Panc1 (cell line): Measurements from ENCODE around the gene MDC1. TPM values are rescaled to one million over a fixed set of nuclear protein-coding genes. Genes with fewer than 3 reads are reported as not detected.
A peak's percentile ranks its signal among the peaks of the same experiment; 100 is the strongest.

Experiments used
- ATAC-seq: fragments of 200-7000 bp; cut with Tn5 transposase; 2 replicates; pipeline ENCODE4 v1.9.1; 2020; ENCODE audit warnings: mild to moderate bottlenecking, moderate library complexity
- BruUV-seq: library from RNA; stranded (reverse); fragments of 400-500 nt; replicated peaks from 2 replicates; lab custom pipeline; 2021; lab: Mats Ljungman, UMichigan
- CTCF ChIA-PET: fragments of 300-600 bp; sonication (Branson Sonifier 250); formaldehyde crosslinking; loops from one replicate; lab custom pipeline; 2022; ENCODE audit warnings: antibody characterized with exemption; lab: Charles Lee
- POLR2A ChIA-PET: fragments of 300-600 bp; sonication (Branson Sonifier 250); formaldehyde crosslinking; loops from one replicate; lab custom pipeline; 2022; ENCODE audit warnings: antibody characterized with exemption; lab: Charles Lee
- DNase-seq: peaks from one replicate; pipeline ENCODE4 v3.0.0-alpha.2; 2010; ENCODE audit warnings: low read depth, low spot score
- H3K27ac ChIP-seq: 2 replicates; pipeline ENCODE4 v1.5.1; 2011; ENCODE audit warnings: mild to moderate bottlenecking, low read length, inconsistent platforms
- H3K27me3 ChIP-seq: fragments of 200-500 bp; sonication (Bioruptor generic); 2 replicates; pipeline ENCODE4 v1.6.0; 2014; ENCODE audit warnings: low read length, inconsistent platforms; ENCODE audit not compliant: control insufficient read depth, insufficient read depth
- H3K36me3 ChIP-seq: fragments of 200-500 bp; sonication (Bioruptor generic); 2 replicates; pipeline ENCODE4 v1.5.1; 2014; ENCODE audit warnings: inconsistent platforms, mild to moderate bottlenecking, low read length, moderate library complexity; ENCODE audit not compliant: control insufficient read depth, insufficient read depth
- H3K4me1 ChIP-seq: 2 replicates; pipeline ENCODE4 v1.5.1; 2011; ENCODE audit warnings: inconsistent platforms, mild to moderate bottlenecking, low read length, moderate library complexity; ENCODE audit not compliant: control insufficient read depth, insufficient read depth
- H3K4me3 ChIP-seq, 2 experiments: 2 replicates each; pipeline ENCODE4 v1.5.1; 2011 to 2012; ENCODE audit warnings: low read depth in 2 of 2, low read length in 2 of 2, mild to moderate bottlenecking in 2 of 2, inconsistent platforms in 1 of 2, moderate library complexity in 1 of 2
- H3K9me3 ChIP-seq: fragments of 200-500 bp; sonication (Bioruptor generic); 2 replicates; pipeline ENCODE4 v1.5.1; 2014; ENCODE audit warnings: low read depth, mild to moderate bottlenecking, inconsistent platforms, low read length, moderate library complexity; ENCODE audit not compliant: control insufficient read depth, insufficient read depth
- POLR2AphosphoS5 ChIP-seq: IDR thresholded peaks from 2 replicates; pipeline ENCODE4 v1.6.1; 2012; ENCODE audit warnings: mild to moderate bottlenecking, low read depth, low read length, moderate library complexity
- SIN3A ChIP-seq: IDR thresholded peaks from 2 replicates; pipeline ENCODE4 v1.6.1; 2012; ENCODE audit warnings: low read depth, mild to moderate bottlenecking, low read length, moderate library complexity, borderline replicate concordance; ENCODE audit not compliant: insufficient read depth
- TCF7L2 ChIP-seq: IDR thresholded peaks from 2 replicates; pipeline ENCODE4 v1.6.1; 2011; ENCODE audit warnings: mild to moderate bottlenecking, low read depth, low read length, inconsistent platforms
- in situ Hi-C: cut with HindIII; loops from 2 replicates; pipeline ENCODE4 v1.10.0; 2016; ENCODE audit warnings: low sequenced_read_pairs, low pct_unique_long_range_greater_than_20kb
- intact Hi-C: fragments of 100-400 bp; cut with micrococcal nuclease; formaldehyde crosslinking; loops from one replicate; pipeline ENCODE4 v1.10.0; 2022; ENCODE audit not compliant: unreplicated experiment
- total RNA-seq: library from RNA; stranded (reverse); gene quantifications from one replicate; pipeline ENCODE4 v1.2.1, GENCODE V29; 2021; ENCODE audit not compliant: unreplicated experiment
- TF ChIP-seq, protein P1 (sequence below): fragments of 450-650 bp; IDR thresholded peaks from 2 replicates; pipeline ENCODE4 v1.5.1; 2017; ENCODE audit warnings: mild to moderate bottlenecking
- TF ChIP-seq, protein P2 (sequence below), 2 experiments: IDR thresholded peaks; 2 replicates each; pipeline ENCODE4 v1.6.1; 2011 to 2012; ENCODE audit warnings: low read depth in 2 of 2, control low read depth in 1 of 2, low read length in 1 of 2, mild to moderate bottlenecking in 1 of 2, moderate library complexity in 1 of 2; ENCODE audit not compliant: insufficient read depth in 1 of 2

Gene MDC1
- total RNA-seq, 1 experiment from 2014 or later = 68.6 TPM

DNA sequence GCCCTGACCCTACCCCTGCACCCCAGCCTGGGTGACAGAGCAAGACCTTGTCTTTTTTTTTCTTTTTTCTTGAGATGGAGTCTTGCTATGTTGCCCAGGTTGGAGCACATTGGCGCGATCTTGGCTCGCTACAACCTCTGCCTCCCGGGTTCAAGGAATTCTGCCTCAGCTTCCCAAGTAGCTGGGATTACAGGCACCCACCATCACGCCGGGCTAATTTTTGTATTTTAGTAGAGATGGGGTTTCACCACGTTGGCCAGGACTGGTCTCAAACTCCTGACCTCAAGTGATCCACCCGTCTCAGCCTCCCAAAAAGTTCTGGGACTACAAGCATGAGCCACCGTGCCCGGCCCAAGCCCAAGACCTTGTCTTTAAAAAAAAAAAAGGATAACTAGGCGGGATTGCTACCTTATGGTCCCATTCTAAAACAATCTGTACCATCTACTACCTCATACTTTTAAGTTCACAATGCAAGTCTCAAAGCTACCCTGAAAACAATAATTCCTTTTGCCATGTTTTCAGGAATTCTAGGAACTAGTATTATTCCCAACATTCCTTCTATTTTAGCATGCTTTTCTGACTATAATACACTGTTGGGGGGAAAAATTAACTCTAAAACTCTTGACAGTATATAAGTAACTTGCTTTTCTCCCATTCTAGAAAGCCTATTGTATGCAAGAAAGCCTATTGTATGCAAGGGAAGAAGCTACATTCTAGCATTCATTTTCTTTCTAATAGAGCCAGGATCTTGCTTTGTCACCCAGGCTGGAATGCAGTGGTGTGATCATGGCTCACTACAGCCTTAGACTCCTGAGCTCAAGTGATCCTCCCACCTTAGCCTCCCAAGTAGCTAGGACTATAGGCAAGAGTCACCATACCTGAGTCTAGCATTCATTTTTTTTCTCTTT, 9.7 kb upstream of the MDC1 start:
- Histone ChIP-seq H3K27me3 (no peaks in the 10 kb centered on the region), H3K27ac (no peak overlapping the region), H3K4me1 (peaks cover 29% of the 10 kb centered on the region), H3K36me3 (peaks cover 21% of the 10 kb centered on the region), H3K9me3 (no peaks in the 10 kb centered on the region), H3K4me3 (no peak overlapping the region)
- no peak for TF ChIP-seq SIN3A
- TF ChIP-seq, protein P1, sequence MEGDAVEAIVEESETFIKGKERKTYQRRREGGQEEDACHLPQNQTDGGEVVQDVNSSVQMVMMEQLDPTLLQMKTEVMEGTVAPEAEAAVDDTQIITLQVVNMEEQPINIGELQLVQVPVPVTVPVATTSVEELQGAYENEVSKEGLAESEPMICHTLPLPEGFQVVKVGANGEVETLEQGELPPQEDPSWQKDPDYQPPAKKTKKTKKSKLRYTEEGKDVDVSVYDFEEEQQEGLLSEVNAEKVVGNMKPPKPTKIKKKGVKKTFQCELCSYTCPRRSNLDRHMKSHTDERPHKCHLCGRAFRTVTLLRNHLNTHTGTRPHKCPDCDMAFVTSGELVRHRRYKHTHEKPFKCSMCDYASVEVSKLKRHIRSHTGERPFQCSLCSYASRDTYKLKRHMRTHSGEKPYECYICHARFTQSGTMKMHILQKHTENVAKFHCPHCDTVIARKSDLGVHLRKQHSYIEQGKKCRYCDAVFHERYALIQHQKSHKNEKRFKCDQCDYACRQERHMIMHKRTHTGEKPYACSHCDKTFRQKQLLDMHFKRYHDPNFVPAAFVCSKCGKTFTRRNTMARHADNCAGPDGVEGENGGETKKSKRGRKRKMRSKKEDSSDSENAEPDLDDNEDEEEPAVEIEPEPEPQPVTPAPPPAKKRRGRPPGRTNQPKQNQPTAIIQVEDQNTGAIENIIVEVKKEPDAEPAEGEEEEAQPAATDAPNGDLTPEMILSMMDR = no peak
- TF ChIP-seq POLR2AphosphoS5 = no peak
- TF ChIP-seq, protein P2, sequence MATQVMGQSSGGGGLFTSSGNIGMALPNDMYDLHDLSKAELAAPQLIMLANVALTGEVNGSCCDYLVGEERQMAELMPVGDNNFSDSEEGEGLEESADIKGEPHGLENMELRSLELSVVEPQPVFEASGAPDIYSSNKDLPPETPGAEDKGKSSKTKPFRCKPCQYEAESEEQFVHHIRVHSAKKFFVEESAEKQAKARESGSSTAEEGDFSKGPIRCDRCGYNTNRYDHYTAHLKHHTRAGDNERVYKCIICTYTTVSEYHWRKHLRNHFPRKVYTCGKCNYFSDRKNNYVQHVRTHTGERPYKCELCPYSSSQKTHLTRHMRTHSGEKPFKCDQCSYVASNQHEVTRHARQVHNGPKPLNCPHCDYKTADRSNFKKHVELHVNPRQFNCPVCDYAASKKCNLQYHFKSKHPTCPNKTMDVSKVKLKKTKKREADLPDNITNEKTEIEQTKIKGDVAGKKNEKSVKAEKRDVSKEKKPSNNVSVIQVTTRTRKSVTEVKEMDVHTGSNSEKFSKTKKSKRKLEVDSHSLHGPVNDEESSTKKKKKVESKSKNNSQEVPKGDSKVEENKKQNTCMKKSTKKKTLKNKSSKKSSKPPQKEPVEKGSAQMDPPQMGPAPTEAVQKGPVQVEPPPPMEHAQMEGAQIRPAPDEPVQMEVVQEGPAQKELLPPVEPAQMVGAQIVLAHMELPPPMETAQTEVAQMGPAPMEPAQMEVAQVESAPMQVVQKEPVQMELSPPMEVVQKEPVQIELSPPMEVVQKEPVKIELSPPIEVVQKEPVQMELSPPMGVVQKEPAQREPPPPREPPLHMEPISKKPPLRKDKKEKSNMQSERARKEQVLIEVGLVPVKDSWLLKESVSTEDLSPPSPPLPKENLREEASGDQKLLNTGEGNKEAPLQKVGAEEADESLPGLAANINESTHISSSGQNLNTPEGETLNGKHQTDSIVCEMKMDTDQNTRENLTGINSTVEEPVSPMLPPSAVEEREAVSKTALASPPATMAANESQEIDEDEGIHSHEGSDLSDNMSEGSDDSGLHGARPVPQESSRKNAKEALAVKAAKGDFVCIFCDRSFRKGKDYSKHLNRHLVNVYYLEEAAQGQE (IDR thresholded peaks at IDR 0.05; ENCODE audit: insufficient read depth in 1 of 2, low read depth in 2 of 2, low read length in 1 of 2) = no peak
- no peak for TF ChIP-seq TCF7L2
- POLR2A ChIA-PET = no interaction called here
- no TSS peak for BruUV-seq
- CTCF ChIA-PET = interaction anchor here (0.5 to 1.7 kb wide), 4 partner anchors 43 to 95 kb away, joined by 3 to 5 read pairs (median 4); no protein-coding TSS in a partner anchor
- intact Hi-C loops (loop anchor here (5.0 kb wide), 1 partner anchor 151 kb away; no protein-coding TSS in a partner anchor), in situ Hi-C loops (no loop called here)
- ATAC-seq (peak; percentile 1; the same call in 1 of the 2 replicates), DNase-seq (no peak)

DNA sequence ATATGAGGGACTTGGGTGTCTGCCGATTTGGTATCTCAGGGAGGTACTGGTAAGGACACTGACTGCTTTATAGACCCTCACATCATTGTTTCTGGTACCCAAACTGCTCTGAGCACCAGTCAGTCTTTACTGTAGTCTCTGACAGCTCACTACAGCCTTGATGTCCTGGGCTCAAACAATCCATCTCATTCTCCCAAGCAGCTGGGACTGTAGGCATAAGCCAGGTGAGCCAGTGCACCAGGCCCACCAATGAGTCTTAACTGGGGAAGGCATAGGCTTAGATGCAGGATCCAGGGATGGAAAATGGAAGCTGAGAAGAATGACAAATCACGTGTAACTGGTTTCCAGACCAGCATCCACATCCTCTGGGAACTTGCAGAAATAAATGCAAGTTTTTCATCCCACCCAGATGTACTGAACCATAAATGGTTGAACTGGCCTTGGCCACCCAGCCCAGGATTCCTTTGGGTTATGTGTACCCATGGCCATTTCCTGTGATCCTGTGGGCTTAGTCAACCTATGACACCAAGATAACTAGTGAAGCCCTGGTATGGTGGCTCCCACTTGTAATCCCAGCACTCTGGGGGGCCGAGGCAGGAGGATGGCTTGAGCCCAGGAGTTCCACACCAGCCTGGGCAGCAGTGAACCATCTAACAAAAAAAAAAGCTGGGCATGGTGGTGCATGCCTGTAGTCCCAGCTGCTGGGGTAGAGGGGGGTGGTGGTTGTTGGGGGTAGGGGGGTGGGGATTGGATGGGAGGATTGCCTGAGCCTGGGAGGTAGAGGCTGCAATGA, 8.8 kb upstream of the MDC1 start:
- no peak for DNase-seq
- ChIA-PET POLR2A (interaction anchor here (0.6 kb wide), 1 partner anchor 47 kb away, joined by 3 read pairs; no protein-coding TSS in a partner anchor), CTCF (interaction anchor here (0.5 to 1.7 kb wide), 3 partner anchors 46 to 96 kb away, joined by 3 to 4 read pairs (median 4); partner anchors contain the start of gene DHX16)
- H3K9me3 ChIP-seq = no peaks in the 10 kb centered on the region
- peak overlapping the region; percentile 60 for H3K27ac ChIP-seq
- H3K27me3 ChIP-seq = no peaks in the 10 kb centered on the region
- peaks cover 29% of the 10 kb centered on the region for H3K4me1 ChIP-seq
- ATAC-seq = peak; percentile 65
- peak; percentile 96 for TF ChIP-seq POLR2AphosphoS5
- TF ChIP-seq, protein P1 = no peak
- in situ Hi-C loops = no loop called here
- no TSS peak for BruUV-seq
- intact Hi-C loops = loop anchor here (5.0 kb wide), 1 partner anchor 151 kb away; no protein-coding TSS in a partner anchor
- H3K4me3 ChIP-seq = no peak overlapping the region
- H3K36me3 ChIP-seq = peaks cover 26% of the 10 kb centered on the region
